ENCODE results near the gene CSTB.

The CSTB gene

DNA sequence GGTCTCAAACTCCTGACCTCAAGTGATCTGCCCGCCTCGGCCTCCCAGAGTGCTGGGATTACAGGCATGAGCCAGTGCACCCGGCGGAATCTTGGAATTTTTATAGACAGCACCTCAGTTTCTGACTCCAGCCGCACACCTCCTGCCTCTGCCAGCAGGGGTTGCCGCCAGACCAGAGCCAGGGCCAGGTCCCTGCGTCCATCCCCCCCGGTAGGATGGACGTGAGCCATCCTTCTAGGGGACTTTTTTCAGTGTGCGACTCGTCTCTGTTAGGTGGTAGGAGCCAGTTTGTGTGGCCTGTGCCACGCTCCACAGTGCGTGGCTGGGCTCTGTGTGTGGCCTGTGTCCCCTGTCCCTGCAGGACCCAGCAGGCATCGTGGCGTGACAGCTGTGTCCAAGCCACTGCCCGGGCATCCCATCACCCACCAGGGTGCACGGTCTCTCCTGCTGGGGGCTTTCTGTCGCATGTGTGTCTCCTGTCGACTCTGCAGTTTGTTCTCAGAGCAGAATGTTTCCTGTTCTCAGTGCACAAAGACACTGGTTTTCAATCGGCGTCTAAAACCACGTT is 15.6 kb downstream of the CSTB start:
- Histone ChIP-seq H3K9ac (ENCODE audit: low read length) (no peak overlapping the region), H3K27me3 (ENCODE audit: control insufficient read depth in 1 of 2, insufficient read depth in 2 of 2, low read length in 2 of 2) (no peaks in the 10 kb centered on the region), H3K27ac (ENCODE audit: low read depth, low read length) (no peak overlapping the region), H3K9me3 (ENCODE audit: low read length) (no peaks in the 10 kb centered on the region), H3K4me3 (ENCODE audit: low read depth in 1 of 2, low read length in 2 of 2) (no peak overlapping the region), H3K36me3 (ENCODE audit: insufficient read depth, low read length) (peaks cover 10% of the 10 kb centered on the region), H3K4me1 (ENCODE audit: insufficient read depth, low read length) (peaks cover 17% of the 10 kb centered on the region)

DNA sequence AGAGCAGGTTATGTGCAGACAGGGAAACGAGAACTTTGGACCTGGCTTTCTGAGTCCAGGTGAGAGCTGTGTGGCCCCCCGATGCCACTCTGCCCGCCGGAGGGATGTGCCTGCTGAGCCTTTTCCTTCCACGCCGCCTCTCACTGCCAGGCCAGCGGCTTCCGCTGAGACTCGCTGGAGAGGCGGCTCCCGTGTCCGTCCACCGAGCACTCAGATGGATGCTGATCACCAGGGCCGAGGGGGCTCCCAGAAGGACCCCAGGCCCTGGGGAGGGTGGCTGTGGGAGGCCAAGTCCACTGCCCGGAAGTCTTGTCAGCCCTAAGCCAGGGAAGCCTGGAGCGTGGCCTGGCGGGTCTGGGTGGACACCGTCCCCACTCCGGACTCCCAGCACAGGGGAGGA is 16.5 kb downstream of the CSTB start:
- no peaks in the 10 kb centered on the region for H3K27me3 ChIP-seq (ENCODE audit: control insufficient read depth in 1 of 2, insufficient read depth in 2 of 2, low read length in 2 of 2)
- H3K4me3 ChIP-seq (ENCODE audit: low read depth in 1 of 2, low read length in 2 of 2): no peak overlapping the region
- H3K9ac ChIP-seq (ENCODE audit: low read length): no peak overlapping the region
- H3K4me1 ChIP-seq (ENCODE audit: insufficient read depth, low read length): peaks cover 17% of the 10 kb centered on the region
- H3K36me3 ChIP-seq (ENCODE audit: insufficient read depth, low read length): peaks cover 15% of the 10 kb centered on the region
- no peaks in the 10 kb centered on the region for H3K9me3 ChIP-seq (ENCODE audit: low read length)
- no peak overlapping the region for H3K27ac ChIP-seq (ENCODE audit: low read depth, low read length)

DNA sequence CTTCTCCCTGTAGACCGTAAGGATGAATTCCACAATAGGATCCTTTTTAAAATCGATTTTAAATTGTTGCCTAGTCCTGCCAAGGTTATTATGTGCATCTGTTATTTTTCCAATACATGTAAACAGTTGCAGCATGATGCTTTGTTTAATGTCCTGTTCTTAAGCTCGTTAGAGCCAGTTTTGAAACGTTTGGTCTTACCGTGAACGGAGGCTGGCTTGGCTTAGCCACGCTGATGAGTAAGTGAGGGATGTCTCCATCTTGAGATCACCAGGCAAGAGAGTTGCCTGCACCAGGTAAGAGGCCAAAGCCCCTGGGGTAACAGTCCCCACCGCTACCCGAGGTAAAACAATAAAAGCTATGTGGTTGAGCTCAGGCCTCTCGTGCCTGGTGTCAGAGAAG is 17.3 kb downstream of the CSTB start:
- H3K4me1 ChIP-seq (ENCODE audit: insufficient read depth, low read length): peaks cover 17% of the 10 kb centered on the region
- peaks cover 24% of the 10 kb centered on the region for H3K36me3 ChIP-seq (ENCODE audit: insufficient read depth, low read length)
- H3K9me3 ChIP-seq (ENCODE audit: low read length): no peaks in the 10 kb centered on the region
- peak overlapping the region; percentile 79 for H3K27ac ChIP-seq (ENCODE audit: low read depth, low read length)
- H3K27me3 ChIP-seq (ENCODE audit: control insufficient read depth in 1 of 2, insufficient read depth in 2 of 2, low read length in 2 of 2): no peaks in the 10 kb centered on the region
- H3K9ac ChIP-seq (ENCODE audit: low read length): peak overlapping the region; percentile 10
- peak overlapping the region; percentile 6 to 14 for H3K4me3 ChIP-seq (ENCODE audit: low read depth in 1 of 2, low read length in 2 of 2)

DNA sequence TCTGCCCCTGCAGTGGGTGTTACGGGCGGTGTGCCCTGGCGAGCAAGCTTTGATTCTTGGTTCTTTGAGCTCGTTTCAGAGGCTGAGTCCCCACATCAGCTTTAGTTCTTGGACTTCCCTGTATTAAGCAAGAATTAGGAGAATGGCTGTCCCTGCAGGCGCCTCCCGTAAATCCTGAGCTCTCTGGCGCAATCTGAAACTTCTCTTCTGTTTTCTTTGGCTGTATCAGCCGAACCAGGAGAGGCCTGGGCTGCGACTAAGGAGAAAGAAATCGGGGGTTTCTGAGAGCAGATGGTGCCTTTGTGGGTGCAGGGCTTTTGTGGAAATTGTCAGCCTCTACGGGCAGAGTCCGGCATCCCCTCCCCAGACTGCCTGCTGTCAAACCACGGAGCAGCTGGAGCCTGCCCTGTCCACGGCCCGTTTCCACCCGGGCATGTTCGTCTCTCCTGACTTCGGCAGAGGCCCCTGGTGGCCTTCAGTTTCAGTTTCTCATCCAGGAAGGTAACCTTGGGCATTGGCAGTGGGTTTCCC is 17.9 kb downstream of the CSTB start:
- Histone ChIP-seq H3K4me1 (ENCODE audit: insufficient read depth, low read length) (peaks cover 17% of the 10 kb centered on the region), H3K27ac (ENCODE audit: low read depth, low read length) (peak overlapping the region; percentile 79), H3K27me3 (ENCODE audit: control insufficient read depth in 1 of 2, insufficient read depth in 2 of 2, low read length in 2 of 2) (no peaks in the 10 kb centered on the region), H3K36me3 (ENCODE audit: insufficient read depth, low read length) (peaks cover 30% of the 10 kb centered on the region), H3K4me3 (ENCODE audit: low read depth in 1 of 2, low read length in 2 of 2) (peak overlapping the region; percentile 6 to 14), H3K9me3 (ENCODE audit: low read length) (no peaks in the 10 kb centered on the region), H3K9ac (ENCODE audit: low read length) (no peak overlapping the region)

DNA sequence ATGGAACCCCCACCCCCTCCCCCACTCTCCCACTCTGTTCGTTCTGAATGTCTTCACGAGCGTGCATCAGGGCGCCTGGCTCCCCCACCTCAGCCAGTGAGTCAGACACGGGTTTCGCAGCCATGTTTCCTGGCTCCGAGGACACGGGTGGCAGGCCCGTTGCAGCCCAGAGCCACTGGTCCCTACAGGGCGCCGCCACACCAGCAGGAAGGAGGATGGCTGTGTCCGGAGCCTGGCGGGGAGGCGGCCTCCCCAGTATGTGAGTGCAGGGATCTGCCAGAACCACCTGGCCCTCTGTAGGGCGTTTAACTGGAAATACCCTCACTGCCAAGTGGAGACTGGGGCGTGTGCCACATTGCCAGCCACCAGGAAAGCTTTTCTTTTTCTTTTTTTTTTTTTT is 18.5 kb downstream of the CSTB start:
- Histone ChIP-seq H3K4me3 (ENCODE audit: low read depth in 1 of 2, low read length in 2 of 2) (peak overlapping the region in 1 of 2 donors; percentile 14), H3K27me3 (ENCODE audit: control insufficient read depth in 1 of 2, insufficient read depth in 2 of 2, low read length in 2 of 2) (no peaks in the 10 kb centered on the region), H3K9ac (ENCODE audit: low read length) (no peak overlapping the region), H3K36me3 (ENCODE audit: insufficient read depth, low read length) (peaks cover 35% of the 10 kb centered on the region), H3K4me1 (ENCODE audit: insufficient read depth, low read length) (peaks cover 17% of the 10 kb centered on the region), H3K9me3 (ENCODE audit: low read length) (no peaks in the 10 kb centered on the region), H3K27ac (ENCODE audit: low read depth, low read length) (peak overlapping the region; percentile 79)

DNA sequence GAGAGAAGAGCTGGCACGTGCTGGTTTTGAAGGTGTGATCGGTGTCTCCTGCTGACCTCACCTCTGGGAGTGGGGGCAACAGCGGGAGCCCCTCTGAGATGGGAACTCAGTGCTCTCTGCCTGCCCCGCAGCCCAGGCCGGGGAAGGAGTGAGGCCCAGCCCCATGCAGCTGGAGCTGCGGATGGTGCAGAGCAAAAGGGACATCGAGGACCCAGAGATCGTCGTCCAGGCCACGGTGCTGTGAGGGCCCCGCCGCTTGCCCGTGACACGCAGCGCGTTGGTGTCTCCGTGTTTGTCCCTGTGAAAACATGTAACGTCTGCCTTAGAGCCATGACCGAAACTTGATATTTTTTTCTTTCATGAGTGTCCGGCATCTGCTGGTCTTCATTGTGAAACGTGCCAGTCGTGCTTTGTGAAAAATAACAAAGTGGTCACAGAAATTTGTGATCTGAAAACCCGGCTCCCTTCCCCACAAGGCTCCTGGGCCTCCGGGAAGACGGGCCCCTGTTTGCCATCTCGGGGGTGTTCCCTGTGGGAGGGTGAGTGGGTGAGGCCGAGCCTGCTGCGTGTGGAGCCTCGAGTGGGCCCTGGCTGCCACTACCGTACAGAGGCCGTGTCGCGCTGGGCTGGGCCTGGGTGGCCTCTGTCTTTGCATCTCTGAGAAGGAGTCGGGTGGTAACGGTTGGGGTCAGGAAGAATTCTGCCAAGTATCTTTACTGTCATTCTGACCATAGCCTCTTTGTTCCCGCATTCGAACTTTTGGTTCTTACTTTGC is 20.1 kb downstream of the CSTB start:
- Histone ChIP-seq H3K9ac (ENCODE audit: low read length) (no peak overlapping the region), H3K4me1 (ENCODE audit: insufficient read depth, low read length) (peaks cover 17% of the 10 kb centered on the region), H3K27ac (ENCODE audit: low read depth, low read length) (no peak overlapping the region), H3K4me3 (ENCODE audit: low read depth in 1 of 2, low read length in 2 of 2) (no peak overlapping the region), H3K27me3 (ENCODE audit: control insufficient read depth in 1 of 2, insufficient read depth in 2 of 2, low read length in 2 of 2) (no peaks in the 10 kb centered on the region), H3K9me3 (ENCODE audit: low read length) (no peaks in the 10 kb centered on the region), H3K36me3 (ENCODE audit: insufficient read depth, low read length) (peaks cover 44% of the 10 kb centered on the region)

DNA sequence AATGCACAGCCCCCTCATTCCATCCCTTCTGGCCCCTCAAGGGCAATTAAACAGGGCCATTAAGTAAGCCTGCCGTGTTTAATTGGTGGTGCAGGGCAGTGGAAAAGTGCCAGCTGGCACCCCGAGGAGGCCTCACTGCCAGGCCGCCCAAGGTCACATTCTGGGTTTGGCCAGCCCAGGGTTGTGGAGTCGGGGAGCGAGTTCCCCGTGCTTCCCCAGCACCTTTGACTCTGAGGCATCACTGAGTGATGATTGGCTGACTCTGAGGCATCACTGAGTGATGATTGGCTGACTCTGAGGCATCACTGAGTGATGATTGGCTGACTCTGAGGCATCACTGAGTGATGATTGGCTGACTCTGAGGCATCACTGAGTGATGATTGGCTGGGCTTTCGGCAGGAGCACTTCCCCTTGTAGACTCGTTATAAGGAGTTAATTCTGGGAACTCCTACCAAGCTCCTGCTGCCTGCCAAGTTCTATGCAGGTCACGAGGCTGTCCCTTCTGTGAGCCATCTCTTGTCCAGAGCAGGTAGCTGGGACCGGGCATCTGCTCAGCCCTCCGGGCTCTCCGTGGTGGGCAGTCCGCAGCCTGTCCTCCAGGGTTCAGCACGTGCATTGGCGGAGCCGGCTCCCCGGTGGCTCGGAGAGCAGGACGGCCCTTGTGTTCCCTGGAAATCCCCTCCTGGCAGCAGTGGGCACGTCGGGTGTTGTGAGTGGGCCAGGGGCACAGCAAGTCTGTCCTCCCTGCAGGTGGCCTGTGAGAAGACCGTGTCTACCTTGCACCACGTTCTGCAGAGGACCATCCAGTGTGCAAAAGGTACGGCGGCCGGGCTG is 20.9 kb downstream of the CSTB start:
- Histone ChIP-seq H3K36me3 (ENCODE audit: insufficient read depth, low read length) (peaks cover 47% of the 10 kb centered on the region), H3K27ac (ENCODE audit: low read depth, low read length) (no peak overlapping the region), H3K27me3 (ENCODE audit: control insufficient read depth in 1 of 2, insufficient read depth in 2 of 2, low read length in 2 of 2) (no peaks in the 10 kb centered on the region), H3K9ac (ENCODE audit: low read length) (no peak overlapping the region), H3K4me1 (ENCODE audit: insufficient read depth, low read length) (peaks cover 17% of the 10 kb centered on the region), H3K9me3 (ENCODE audit: low read length) (no peaks in the 10 kb centered on the region), H3K4me3 (ENCODE audit: low read depth in 1 of 2, low read length in 2 of 2) (no peak overlapping the region)

DNA sequence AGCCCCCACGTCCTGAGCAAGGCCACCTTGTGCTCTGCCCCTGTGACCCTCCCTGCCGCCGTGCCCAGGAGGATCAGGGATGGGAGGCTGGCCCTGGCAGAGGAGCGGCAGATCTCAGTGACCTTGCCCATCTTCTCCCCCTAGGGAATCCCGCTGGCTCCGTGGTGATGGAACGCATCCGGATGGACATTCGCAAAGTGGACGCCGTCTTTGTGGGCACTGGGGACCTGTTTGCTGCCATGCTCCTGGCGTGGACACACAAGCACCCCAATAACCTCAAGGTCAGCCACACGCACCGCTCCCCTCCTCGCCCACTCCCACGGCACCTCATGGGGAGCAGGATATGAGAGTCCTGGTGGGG is 22.7 kb downstream of the CSTB start:
- H3K9ac ChIP-seq (ENCODE audit: low read length): no peak overlapping the region
- H3K4me1 ChIP-seq (ENCODE audit: insufficient read depth, low read length): peaks cover 10% of the 10 kb centered on the region
- H3K9me3 ChIP-seq (ENCODE audit: low read length): no peaks in the 10 kb centered on the region
- H3K27me3 ChIP-seq (ENCODE audit: control insufficient read depth in 1 of 2, insufficient read depth in 2 of 2, low read length in 2 of 2): no peaks in the 10 kb centered on the region
- no peak overlapping the region for H3K4me3 ChIP-seq (ENCODE audit: low read depth in 1 of 2, low read length in 2 of 2)
- peaks cover 47% of the 10 kb centered on the region for H3K36me3 ChIP-seq (ENCODE audit: insufficient read depth, low read length)
- no peak overlapping the region for H3K27ac ChIP-seq (ENCODE audit: low read depth, low read length)

DNA sequence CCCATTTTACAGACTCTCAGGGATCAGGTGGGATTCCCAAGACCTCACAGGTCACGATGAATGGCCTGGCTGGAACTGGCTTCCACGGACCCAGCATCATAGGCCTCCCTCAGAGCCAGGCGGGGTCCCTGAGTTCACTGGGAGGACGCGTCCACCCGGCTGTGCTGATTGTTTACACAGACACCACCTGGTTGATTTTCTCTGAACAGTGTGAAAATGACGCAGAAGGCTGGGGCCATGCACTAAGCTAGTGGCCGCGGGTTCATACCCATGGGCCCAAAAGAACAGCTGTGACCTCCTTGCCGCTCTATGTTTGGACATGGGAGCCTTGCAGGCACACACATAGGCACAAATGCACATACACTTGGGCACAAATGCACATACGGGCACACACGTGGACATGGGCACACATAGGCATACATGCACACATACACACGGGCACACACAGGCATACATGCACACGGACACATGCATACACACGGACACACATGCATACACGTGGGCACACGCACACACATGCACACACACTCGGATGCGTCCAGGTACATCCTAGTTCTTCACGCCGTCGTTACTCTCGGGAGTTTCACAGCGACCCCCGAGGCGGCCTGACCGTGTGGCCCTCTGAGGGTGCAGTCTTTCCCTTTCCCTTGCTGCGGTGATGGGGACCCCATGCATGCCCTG is 23.2 kb downstream of the CSTB start:
- Histone ChIP-seq H3K27me3 (ENCODE audit: control insufficient read depth in 1 of 2, insufficient read depth in 2 of 2, low read length in 2 of 2) (no peaks in the 10 kb centered on the region), H3K4me3 (ENCODE audit: low read depth in 1 of 2, low read length in 2 of 2) (no peak overlapping the region), H3K4me1 (ENCODE audit: insufficient read depth, low read length) (peaks cover 10% of the 10 kb centered on the region), H3K9me3 (ENCODE audit: low read length) (no peaks in the 10 kb centered on the region), H3K9ac (ENCODE audit: low read length) (no peak overlapping the region), H3K36me3 (ENCODE audit: insufficient read depth, low read length) (peaks cover 49% of the 10 kb centered on the region), H3K27ac (ENCODE audit: low read depth, low read length) (no peak overlapping the region)

DNA sequence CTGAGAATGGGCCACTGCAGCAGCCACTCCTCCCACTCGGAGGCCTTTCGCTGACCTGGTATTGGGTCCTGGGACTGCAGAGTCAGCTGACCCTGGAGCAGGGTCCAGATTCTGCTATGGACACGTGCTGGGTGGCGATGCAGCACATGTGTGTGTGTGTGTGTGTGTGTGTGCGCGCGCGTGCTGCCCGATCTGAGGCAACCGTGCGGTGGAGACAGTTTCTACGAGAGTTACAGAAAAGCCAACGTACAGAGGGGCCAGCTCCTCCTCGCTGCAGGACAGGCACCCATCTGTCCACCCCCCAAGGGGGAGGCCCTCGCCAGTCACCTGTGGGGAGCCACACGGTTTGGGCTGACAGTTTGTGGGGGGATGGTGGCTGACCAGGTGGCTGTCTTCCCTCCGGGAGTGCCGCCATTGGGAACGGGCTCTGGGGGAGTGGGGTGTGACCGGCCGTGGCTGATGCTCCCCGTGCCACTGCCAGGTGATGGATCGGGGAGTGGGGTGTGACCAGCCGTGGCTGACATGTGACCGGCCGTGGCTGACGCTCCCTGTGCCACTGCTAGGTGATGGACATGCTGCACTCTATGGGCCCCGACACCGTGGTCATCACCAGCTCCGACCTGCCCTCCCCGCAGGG is 24.0 kb downstream of the CSTB start:
- Histone ChIP-seq H3K27me3 (ENCODE audit: control insufficient read depth in 1 of 2, insufficient read depth in 2 of 2, low read length in 2 of 2) (no peaks in the 10 kb centered on the region), H3K9me3 (ENCODE audit: low read length) (no peaks in the 10 kb centered on the region), H3K36me3 (ENCODE audit: insufficient read depth, low read length) (peaks cover 53% of the 10 kb centered on the region), H3K27ac (ENCODE audit: low read depth, low read length) (no peak overlapping the region), H3K4me1 (ENCODE audit: insufficient read depth, low read length) (peaks cover 2% of the 10 kb centered on the region), H3K9ac (ENCODE audit: low read length) (no peak overlapping the region), H3K4me3 (ENCODE audit: low read depth in 1 of 2, low read length in 2 of 2) (no peak overlapping the region)
